Effector memory CD8-positive, alpha-beta T cell (primary cell): ENCODE measurements around the gene CREB3L2.

Source experiments
- ATAC-seq: fragments of 150-1000 bp; cut with Tn5 transposase; replicated peaks from 2 replicates; pipeline ENCODE4 v1.10.0; 2021; ENCODE audit warnings: mild to moderate bottlenecking, moderate library complexity
- DNase-seq, 3 experiments: peaks; one replicate each; pipeline ENCODE4 v3.0.0; 2021
- H3K27ac Mint-ChIP-seq, 2 donors: one replicate each; pipeline ENCODE4 v1.8.0; 2022; ENCODE audit warnings: mild to moderate bottlenecking in 2 of 2, mixed read lengths in 2 of 2, moderate library complexity in 2 of 2
- H3K27me3 Mint-ChIP-seq, 2 donors: one replicate each; pipeline ENCODE4 v1.8.0; 2022; ENCODE audit warnings: mixed read lengths in 2 of 2
- H3K36me3 Mint-ChIP-seq: one replicate; pipeline ENCODE4 v1.8.0; 2022; ENCODE audit warnings: mild to moderate bottlenecking, moderate library complexity, mixed read lengths; ENCODE audit not compliant: insufficient read depth
- H3K4me1 Mint-ChIP-seq, 2 donors: one replicate each; pipeline ENCODE4 v1.8.0; 2022; ENCODE audit warnings: low read depth in 2 of 2, mixed read lengths in 2 of 2
- H3K4me3 Mint-ChIP-seq, 2 donors: one replicate each; pipeline ENCODE4 v1.8.0; 2022; ENCODE audit warnings: mild to moderate bottlenecking in 2 of 2, mixed read lengths in 2 of 2, moderate library complexity in 2 of 2
- H3K9me3 Mint-ChIP-seq, 2 donors: one replicate each; pipeline ENCODE4 v1.8.0; 2022; ENCODE audit warnings: mixed read lengths in 2 of 2

CREB3L2 gene

DNA sequence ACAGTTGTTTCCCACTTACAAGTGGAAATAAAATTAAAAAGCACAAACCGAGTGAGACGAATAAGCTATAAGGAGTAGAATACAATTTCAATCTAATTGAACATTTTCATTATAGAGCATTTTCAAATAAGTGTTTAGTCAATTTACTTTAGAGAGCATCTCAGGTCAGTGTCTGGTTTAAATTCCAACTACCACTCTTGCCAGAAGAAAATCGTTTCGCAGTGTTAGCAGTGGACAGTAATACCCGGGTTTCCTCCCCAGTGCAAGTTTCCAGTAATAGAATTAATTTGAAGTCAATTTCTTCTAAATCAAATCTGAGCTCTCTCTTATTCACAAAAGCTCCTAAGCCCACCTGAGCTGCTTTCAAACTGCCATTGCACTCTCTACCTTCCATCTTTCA, 45.7 kb downstream of the CREB3L2 start:
- Mint-ChIP-seq H3K4me3 (no peak overlapping the region), H3K9me3 (no peaks in the 10 kb centered on the region), H3K36me3 (no peaks in the 10 kb centered on the region), H3K4me1 (peaks cover 5 to 7% of the 10 kb centered on the region in 2 donors), H3K27me3 (no peaks in the 10 kb centered on the region), H3K27ac (no peak overlapping the region)
- ATAC-seq = no peak
- DNase-seq = no peak

DNA sequence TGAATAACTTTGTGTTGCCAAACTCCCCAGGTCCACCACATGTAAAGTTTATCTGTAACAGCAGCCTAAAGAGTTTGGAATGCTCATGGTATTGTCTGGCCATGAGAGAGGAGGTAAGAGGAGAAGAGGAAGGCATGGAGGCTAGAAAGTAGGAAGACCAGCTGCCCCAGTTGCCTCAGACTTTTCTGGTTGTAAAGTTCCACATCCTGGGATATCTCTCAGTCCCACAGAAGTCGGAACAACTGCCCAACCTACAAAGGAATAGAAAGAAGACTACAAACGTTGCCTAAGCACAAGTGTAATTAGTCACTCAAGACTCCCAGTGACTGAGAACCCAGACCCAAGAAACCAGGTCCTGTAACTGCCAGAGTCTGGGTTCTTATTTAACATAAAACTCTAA, 47.3 kb downstream of the CREB3L2 start:
- Mint-ChIP-seq H3K27ac (peak overlapping the region; percentile 59 to 82), H3K27me3 (no peaks in the 10 kb centered on the region), H3K36me3 (no peaks in the 10 kb centered on the region), H3K9me3 (no peaks in the 10 kb centered on the region), H3K4me1 (peaks cover 0 to 12% of the 10 kb centered on the region in 2 donors), H3K4me3 (no peak overlapping the region)
- DNase-seq (no peak), ATAC-seq (no peak)

DNA sequence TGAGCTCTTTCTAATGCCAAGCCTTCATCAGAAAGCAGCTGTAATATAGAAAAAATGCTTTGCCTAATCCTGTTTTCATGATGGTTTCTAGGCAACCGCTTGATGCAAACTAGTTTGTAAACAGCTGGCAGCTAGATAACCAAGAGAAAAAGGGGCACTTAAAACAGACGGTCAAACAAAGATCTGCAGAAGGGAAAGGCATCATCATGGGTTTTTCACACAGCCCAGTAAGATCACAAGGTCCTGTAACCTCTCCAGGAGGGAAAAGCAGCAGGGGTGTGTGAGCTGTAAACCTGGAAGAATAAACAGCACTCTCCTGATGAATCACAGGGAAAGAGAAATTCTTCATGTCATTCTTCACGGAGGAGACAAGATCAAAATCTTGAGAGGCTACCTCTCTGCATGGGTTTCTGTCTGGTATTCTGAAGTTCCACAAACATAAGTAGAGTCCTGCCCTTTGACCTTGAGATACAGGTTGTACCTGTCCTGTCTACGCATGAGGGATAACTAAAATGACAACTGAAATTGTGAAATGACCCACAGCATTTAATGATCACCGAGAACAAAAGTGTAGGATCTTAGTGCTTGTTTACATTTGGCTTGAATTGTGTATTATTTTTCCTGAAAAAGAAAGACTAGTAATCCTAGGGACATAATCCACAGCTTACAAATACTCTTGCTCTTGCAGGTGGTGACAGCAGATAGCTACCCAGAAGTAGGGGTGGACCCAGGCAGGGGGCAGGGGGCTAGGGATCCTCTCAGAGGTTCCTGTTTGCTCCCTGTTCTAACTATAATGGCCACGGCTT, 48.0 kb downstream of the CREB3L2 start:
- H3K27ac Mint-ChIP-seq = peak overlapping the region; percentile 59 to 82
- no peak for DNase-seq

DNA sequence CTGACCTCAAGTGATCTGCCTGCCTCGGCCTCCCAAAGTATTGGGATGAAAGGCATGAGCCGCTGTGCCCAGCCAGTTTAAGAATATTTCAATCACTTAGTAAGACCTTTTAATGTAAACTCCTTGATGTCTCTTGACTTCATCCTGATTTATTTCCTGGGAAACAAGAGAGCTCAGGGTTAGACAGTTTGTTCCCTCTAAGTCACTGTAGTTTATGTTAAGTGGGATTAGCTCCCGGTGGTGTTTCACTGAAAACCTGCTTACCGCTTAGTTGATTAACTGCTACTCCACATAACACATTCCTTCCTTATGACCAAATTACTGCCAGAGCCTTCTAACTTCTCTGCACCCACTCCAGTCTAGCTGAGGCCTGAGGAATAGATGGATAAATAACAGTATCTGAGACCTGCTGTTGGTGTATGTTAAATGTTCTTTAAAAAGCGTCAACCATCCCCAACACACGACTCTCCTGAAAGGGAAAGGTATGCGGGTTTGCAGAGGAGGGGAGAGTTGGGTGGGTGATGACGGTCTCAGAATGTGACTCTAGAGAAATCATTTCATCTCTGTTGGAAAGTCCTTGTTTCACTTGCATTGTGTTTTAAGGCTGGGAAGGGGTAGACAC, 48.7 kb downstream of the CREB3L2 start:
- peak overlapping the region; percentile 12 to 48 for H3K27ac Mint-ChIP-seq
- no peaks in the 10 kb centered on the region for H3K9me3 Mint-ChIP-seq
- DNase-seq (no peak), ATAC-seq (no peak)
- no peaks in the 10 kb centered on the region for H3K36me3 Mint-ChIP-seq
- H3K4me3 Mint-ChIP-seq = no peak overlapping the region
- H3K27me3 Mint-ChIP-seq = no peaks in the 10 kb centered on the region
- peaks cover under 1 to 12% of the 10 kb centered on the region in 2 donors for H3K4me1 Mint-ChIP-seq

More for the DNA sequence above, 48.0 kb downstream of the CREB3L2 start:
- Mint-ChIP-seq H3K4me3 (no peak overlapping the region), H3K9me3 (no peaks in the 10 kb centered on the region), H3K36me3 (no peaks in the 10 kb centered on the region), H3K4me1 (peaks cover 0 to 12% of the 10 kb centered on the region in 2 donors), H3K27me3 (no peaks in the 10 kb centered on the region)
- no peak for ATAC-seq

DNA sequence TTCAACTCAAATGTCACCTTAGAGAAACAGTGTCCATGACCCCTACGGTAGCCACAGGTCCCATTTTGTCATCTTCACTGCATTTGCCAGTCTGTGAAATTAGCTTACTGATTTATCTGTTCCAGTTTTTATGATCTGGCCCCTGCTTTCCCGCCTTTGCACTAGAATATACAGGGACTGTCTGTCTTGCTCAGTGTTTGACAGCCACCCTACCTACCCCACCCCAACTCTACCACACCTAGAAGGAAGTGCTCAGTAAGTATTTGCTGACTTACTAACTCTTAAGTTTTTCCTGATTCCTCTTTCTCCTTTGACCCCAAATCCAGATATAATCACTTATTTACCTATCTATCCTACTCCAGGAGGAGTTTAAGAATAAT, 49.5 kb downstream of the CREB3L2 start:
- H3K27me3 Mint-ChIP-seq = no peaks in the 10 kb centered on the region
- H3K4me3 Mint-ChIP-seq = no peak overlapping the region
- H3K9me3 Mint-ChIP-seq = no peaks in the 10 kb centered on the region
- H3K4me1 Mint-ChIP-seq = peaks cover 4 to 18% of the 10 kb centered on the region in 2 donors
- ATAC-seq (no peak), DNase-seq (no peak)
- peak overlapping the region in 1 of 2 donors; percentile 48 for H3K27ac Mint-ChIP-seq
- no peaks in the 10 kb centered on the region for H3K36me3 Mint-ChIP-seq

DNA sequence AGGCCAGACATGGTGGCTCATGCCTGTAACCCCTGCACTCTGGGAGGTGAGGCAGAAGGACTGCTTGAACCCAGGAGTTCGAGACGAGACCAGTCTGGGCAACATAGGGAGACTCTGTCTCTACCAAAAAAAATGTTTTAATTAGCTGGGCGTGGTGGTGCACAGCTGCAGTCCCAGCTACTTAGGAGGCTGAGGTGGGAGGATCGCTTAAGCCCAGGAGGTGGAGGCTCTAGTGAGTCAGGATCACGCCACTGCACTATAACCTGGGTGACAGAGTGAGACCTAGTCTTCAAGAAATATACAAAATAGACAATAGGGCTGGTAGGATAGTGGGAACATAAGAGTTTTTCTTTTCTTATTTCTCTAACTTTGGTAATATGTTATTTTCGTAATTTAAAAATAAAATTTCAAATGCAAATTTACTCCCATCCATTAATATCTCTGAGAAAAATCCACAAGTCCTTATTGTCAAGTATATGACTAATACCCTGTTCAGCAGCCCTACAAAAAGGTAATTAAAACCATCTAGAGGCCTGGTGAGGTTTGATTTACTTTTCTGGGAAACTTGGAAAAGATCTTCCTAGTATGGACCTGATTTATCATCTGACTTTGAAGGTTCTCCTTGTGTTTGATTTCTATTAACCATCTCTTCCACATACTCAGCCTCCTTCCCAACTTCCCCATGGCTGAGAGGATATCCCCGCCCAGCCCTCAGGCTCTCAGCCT, 50.0 kb downstream of the CREB3L2 start:
- Mint-ChIP-seq H3K27me3 (no peaks in the 10 kb centered on the region), H3K4me1 (peaks cover 8 to 22% of the 10 kb centered on the region in 2 donors), H3K4me3 (no peak overlapping the region), H3K36me3 (no peaks in the 10 kb centered on the region), H3K27ac (peak overlapping the region; percentile 38 to 48), H3K9me3 (no peaks in the 10 kb centered on the region)
- DNase-seq (no peak), ATAC-seq (no peak)

DNA sequence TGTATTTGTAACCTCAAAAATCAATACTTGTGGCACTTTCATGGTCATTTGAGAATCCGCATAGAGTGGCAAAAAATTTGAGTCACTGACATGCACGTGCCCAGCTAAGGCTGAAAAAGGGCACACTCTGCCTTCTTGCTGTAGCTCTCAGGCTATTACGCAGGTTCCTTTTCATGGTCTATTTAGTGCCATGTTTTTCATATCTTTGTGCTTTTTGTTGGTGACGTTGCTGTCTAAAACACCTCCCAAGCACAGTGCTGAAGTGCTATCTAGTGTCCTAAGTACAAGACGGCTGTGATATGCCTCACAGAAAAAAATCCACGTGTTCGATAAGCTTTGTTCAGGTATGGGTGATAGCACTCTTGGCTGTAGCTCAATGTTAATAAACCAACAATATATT, 50.9 kb downstream of the CREB3L2 start:
- no peaks in the 10 kb centered on the region for H3K9me3 Mint-ChIP-seq
- H3K4me3 Mint-ChIP-seq = no peak overlapping the region
- no peaks in the 10 kb centered on the region for H3K36me3 Mint-ChIP-seq
- no peaks in the 10 kb centered on the region for H3K27me3 Mint-ChIP-seq
- H3K4me1 Mint-ChIP-seq = peaks cover 8 to 24% of the 10 kb centered on the region in 2 donors
- DNase-seq = no peak
- H3K27ac Mint-ChIP-seq = no peak overlapping the region
- no peak for ATAC-seq

DNA sequence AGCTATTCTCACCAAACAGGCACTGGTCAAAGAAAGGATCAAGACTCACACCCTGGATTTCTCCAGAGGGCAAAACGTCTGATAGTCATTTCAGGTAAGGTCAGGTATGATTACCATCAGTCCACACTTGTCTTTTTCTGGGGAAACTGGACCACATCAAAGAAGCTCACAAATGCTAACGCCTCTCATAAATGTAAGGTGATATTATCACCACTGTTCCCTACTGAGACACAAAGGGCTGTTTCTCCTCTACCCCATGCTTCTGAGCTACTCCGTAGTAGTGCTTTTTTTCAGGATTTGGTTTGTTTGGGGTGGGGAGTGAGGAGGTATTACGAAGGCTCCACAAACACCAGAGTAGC, 51.6 kb downstream of the CREB3L2 start:
- no peak overlapping the region for H3K27ac Mint-ChIP-seq
- H3K4me3 Mint-ChIP-seq = no peak overlapping the region
- ATAC-seq = no peak
- H3K36me3 Mint-ChIP-seq = no peaks in the 10 kb centered on the region
- DNase-seq = no peak
- H3K9me3 Mint-ChIP-seq = no peaks in the 10 kb centered on the region
- no peaks in the 10 kb centered on the region for H3K27me3 Mint-ChIP-seq
- peaks cover 8 to 26% of the 10 kb centered on the region in 2 donors for H3K4me1 Mint-ChIP-seq

DNA sequence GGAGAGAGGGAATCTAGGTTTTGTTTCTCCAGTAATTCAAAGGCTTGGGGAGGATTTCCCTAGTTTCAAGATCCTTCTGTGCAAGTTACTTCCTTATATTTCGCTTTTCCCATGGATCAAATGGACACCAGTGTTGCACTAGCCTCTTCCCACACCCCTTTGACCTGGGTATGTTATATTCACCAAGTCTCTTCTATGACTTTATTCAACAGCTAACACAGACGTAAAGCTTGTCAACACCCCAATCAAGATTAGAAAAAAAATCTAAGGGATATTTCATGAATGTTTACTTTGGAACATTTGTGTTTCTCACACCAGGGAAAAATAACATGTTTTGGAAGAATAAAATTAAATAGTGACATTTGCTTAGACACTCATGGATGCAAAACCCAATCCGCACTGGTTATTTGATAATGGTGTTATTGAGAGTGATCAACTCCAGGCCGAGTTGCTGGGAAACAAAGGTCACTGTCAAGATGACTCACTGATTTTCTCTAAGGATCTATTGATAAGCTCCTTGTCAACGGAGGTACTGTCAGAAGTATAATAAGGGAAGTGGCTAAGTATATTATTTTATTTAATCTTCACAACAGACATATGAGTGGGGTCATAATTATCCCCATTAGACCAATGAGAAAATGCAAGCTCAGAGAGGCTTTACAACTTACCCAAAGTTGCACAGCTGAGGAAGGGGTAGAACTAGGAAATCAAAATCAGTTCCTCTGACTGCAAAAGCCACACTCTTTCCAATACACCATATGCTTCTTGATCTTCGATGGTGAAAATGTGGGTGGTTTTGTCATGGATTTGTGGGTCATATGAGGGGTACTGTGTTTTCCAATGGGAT, 52.2 kb downstream of the CREB3L2 start:
- Mint-ChIP-seq H3K36me3 (no peaks in the 10 kb centered on the region), H3K4me1 (peaks cover 8 to 26% of the 10 kb centered on the region in 2 donors), H3K27ac (no peak overlapping the region), H3K27me3 (no peaks in the 10 kb centered on the region), H3K4me3 (no peak overlapping the region), H3K9me3 (no peaks in the 10 kb centered on the region)
- no peak for DNase-seq
- ATAC-seq = no peak

DNA sequence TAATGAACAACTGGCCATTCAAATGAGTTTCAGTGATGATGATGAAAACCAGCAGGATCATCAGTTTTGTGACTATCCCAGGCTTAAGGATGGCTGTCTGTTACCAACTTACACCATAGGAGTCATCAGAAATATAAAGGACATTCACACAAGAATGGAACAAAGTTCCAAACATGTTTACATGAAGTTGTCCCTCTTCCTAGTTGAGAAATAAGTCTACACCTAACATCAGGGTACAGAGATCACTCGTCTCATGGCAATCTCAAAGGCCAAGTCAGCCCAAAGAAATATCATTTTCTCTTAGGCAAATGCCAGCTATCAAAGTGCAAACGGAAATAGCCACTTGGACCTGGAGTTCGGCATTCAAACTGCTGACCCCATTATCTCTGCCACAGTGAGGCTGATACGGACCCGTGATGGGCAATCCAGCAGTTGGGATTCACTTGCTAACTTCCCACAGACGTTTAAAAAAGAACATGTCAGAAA, 53.0 kb downstream of the CREB3L2 start:
- Mint-ChIP-seq H3K9me3 (no peaks in the 10 kb centered on the region), H3K4me3 (no peak overlapping the region), H3K36me3 (no peaks in the 10 kb centered on the region), H3K27ac (no peak overlapping the region), H3K4me1 (peaks cover 8 to 26% of the 10 kb centered on the region in 2 donors), H3K27me3 (no peaks in the 10 kb centered on the region)
- ATAC-seq (no peak), DNase-seq (no peak)

DNA sequence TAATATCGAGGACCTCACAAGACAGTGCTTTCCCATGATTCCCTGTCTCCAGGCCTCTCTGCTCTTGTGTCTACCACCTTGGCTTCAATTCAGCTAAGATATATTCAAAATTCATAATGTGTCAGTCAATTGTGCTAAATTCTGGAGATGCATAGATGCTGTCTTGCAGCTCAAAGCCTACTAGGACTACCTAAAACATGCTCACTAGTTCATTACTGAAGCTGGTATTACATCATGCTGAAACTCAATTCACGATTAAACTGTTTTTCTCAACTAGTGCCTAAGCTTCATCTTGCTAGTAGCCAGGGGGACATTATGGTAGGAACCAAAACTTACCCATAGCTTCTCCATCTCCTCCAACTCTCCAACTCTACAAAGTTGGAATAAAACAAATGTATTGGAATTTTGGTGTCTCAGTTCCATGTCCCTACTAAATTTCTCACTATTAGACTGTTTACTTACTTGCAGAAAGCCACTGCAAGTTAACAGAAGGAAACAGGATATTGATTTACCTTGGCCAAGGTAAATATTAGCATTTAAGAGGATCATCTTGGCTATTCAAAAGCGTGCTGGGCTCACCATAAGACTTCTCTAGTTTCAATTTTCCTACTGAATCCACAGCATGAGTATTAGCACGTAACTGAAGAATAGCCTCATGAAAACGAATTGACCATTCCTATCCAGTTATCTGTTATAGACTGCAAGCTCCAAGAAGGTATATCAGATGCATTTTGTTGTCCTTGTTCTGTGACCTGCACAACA, 53.6 kb downstream of the CREB3L2 start:
- H3K9me3 Mint-ChIP-seq = no peaks in the 10 kb centered on the region
- no peaks in the 10 kb centered on the region for H3K27me3 Mint-ChIP-seq
- no peak overlapping the region for H3K27ac Mint-ChIP-seq
- no peak overlapping the region for H3K4me3 Mint-ChIP-seq
- no peaks in the 10 kb centered on the region for H3K36me3 Mint-ChIP-seq
- DNase-seq (no peak), ATAC-seq (no peak)
- peaks cover 8 to 24% of the 10 kb centered on the region in 2 donors for H3K4me1 Mint-ChIP-seq

DNA sequence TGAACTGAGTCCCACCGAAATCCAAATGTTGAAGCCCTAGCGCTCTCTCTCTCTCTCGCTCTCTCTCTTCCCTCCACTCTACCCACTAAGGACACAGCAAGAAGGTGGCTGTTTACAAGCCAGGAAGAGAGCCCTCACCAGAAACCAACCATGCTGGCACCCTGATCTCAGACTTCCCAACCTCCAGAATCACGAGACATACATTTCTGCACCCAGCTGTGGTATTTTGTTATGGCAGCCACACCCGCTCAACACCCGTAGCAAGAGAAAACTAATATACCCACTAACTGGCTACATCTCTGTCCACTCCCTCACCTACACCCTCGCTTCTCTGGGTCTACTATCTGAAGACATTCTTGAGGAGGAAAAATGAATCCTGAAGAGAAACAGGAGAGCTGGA, 54.8 kb downstream of the CREB3L2 start:
- Mint-ChIP-seq H3K4me1 (peaks cover 8 to 21% of the 10 kb centered on the region in 2 donors), H3K36me3 (no peaks in the 10 kb centered on the region), H3K9me3 (no peaks in the 10 kb centered on the region), H3K27ac (peak overlapping the region in 1 of 2 donors; percentile 36), H3K4me3 (no peak overlapping the region), H3K27me3 (no peaks in the 10 kb centered on the region)
- DNase-seq (no peak), ATAC-seq (no peak)
